Measurements from ENCODE around the gene KIAA1671.

The KIAA1671 gene

DNA sequence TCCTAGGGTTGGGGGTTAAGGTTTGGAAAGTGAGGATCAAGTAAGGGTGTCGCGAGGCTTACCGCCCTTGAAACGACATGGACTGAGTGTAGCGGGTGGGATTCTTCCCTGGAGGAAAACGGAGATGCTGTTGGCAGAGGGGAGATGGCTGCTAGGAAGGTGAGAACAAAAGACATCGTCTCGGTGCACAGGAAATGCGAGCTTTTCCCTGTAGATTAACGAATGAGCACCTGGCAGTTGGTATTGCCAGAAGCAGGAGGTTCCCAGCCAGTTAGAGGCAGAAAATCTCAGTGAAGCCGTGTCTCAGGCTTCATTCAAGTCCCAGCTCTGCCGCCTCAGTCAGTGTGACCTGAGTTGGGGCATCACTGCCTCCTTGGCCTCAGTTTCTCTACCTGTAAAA, 4.6 kb upstream of the KIAA1671 start:
- Histone ChIP-seq H3F3A (ENCODE audit: insufficient read depth) (no peaks in the 10 kb centered on the region), H3K79me2 (ENCODE audit: insufficient read depth, low read length) (no peaks in the 10 kb centered on the region), H3K27ac (ENCODE audit: low read depth, low read length) (no peak overlapping the region), H3K36me3 (ENCODE audit: low read length) (no peaks in the 10 kb centered on the region), H4K20me1 (ENCODE audit: low read depth, low read length) (no peaks in the 10 kb centered on the region), H3K9ac (ENCODE audit: low read length) (no peak overlapping the region), H3K9me3 (ENCODE audit: insufficient read depth, low read length) (no peaks in the 10 kb centered on the region), H3K9me2 (replicated peaks; ENCODE audit: insufficient read depth, low read length) (no peaks in the 10 kb centered on the region), H3K4me3 (ENCODE audit: insufficient read depth, low read length, poor library complexity, severe bottlenecking) (no peak overlapping the region), H2AFZ (ENCODE audit: low read depth, low read length, severe bottlenecking) (no peak overlapping the region), H3K4me2 (ENCODE audit: low read depth, low read length, poor library complexity, severe bottlenecking) (no peak overlapping the region), H3K27me3 (ENCODE audit: low read length) (no peaks in the 10 kb centered on the region)
- TF ChIP-seq EZH2phosphoT487 (conservative IDR thresholded peaks at IDR 0.05; ENCODE audit: low read length): no peak

GRCh38 chr22:24948356-24949202, 3.9 kb upstream of the KIAA1671 start:
- Histone ChIP-seq H3K9me2 (replicated peaks; ENCODE audit: insufficient read depth, low read length) (no peaks in the 10 kb centered on the region), H3K9me3 (ENCODE audit: insufficient read depth, low read length) (no peaks in the 10 kb centered on the region), H4K20me1 (ENCODE audit: low read depth, low read length) (no peaks in the 10 kb centered on the region), H3K27me3 (ENCODE audit: low read length) (no peaks in the 10 kb centered on the region), H3K9ac (ENCODE audit: low read length) (no peak overlapping the region), H3F3A (ENCODE audit: insufficient read depth) (no peaks in the 10 kb centered on the region), H3K36me3 (ENCODE audit: low read length) (no peaks in the 10 kb centered on the region), H3K79me2 (ENCODE audit: insufficient read depth, low read length) (no peaks in the 10 kb centered on the region), H3K27ac (ENCODE audit: low read depth, low read length) (no peak overlapping the region), H3K4me3 (ENCODE audit: insufficient read depth, low read length, poor library complexity, severe bottlenecking) (no peak overlapping the region), H3K4me2 (ENCODE audit: low read depth, low read length, poor library complexity, severe bottlenecking) (no peak overlapping the region), H2AFZ (ENCODE audit: low read depth, low read length, severe bottlenecking) (no peak overlapping the region)
- no peak for TF ChIP-seq CTCF (IDR thresholded peaks at IDR 0.05; ENCODE audit: insufficient read depth, low read length, poor library complexity, severe bottlenecking)
- TF ChIP-seq EZH2phosphoT487 (conservative IDR thresholded peaks at IDR 0.05; ENCODE audit: low read length): no peak

DNA sequence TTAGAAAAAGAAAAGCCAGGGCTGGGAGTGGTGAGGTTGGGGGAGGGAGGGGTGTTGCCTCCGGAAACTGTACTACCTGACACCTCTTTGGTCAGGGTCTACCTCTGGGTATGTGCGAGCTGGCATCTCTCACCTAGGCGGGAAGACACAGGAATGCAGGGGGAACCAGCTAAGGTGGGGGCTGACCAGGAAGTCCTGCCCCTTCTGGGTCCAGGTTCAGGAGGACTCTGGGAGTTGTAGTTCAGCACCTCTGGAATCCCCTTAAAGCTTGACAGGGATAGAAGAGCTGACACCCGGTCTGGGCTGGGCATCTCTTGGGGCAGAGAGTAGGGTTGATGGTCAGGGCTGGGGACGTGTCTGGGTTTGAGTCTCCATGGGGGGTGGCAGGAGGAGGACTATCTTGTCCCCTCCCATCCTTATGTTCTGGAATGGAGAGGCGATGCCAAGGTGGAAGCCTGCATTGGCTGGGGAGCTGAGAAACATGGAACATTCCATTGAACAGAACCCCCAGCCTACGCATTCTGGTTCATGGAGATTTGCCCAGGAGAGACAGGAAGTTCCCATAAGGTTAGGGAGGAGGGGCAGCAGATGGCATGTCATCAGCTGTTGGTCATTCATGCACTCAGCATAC, 2.1 kb upstream of the KIAA1671 start:
- Histone ChIP-seq H3K9ac (ENCODE audit: low read length) (no peak overlapping the region), H3K27ac (ENCODE audit: low read depth, low read length) (no peak overlapping the region), H3K4me2 (ENCODE audit: low read depth, low read length, poor library complexity, severe bottlenecking) (no peak overlapping the region), H3F3A (ENCODE audit: insufficient read depth) (no peaks in the 10 kb centered on the region), H3K4me3 (ENCODE audit: insufficient read depth, low read length, poor library complexity, severe bottlenecking) (no peak overlapping the region), H3K79me2 (ENCODE audit: insufficient read depth, low read length) (no peaks in the 10 kb centered on the region), H3K36me3 (ENCODE audit: low read length) (no peaks in the 10 kb centered on the region), H3K9me2 (replicated peaks; ENCODE audit: insufficient read depth, low read length) (no peaks in the 10 kb centered on the region), H2AFZ (ENCODE audit: low read depth, low read length, severe bottlenecking) (no peak overlapping the region), H4K20me1 (ENCODE audit: low read depth, low read length) (no peaks in the 10 kb centered on the region), H3K27me3 (ENCODE audit: low read length) (no peaks in the 10 kb centered on the region), H3K9me3 (ENCODE audit: insufficient read depth, low read length) (no peaks in the 10 kb centered on the region)
- TF ChIP-seq EZH2phosphoT487 (conservative IDR thresholded peaks at IDR 0.05; ENCODE audit: low read length): no peak
- TF ChIP-seq CTCF (IDR thresholded peaks at IDR 0.05; ENCODE audit: insufficient read depth, low read length, poor library complexity, severe bottlenecking): no peak

Data from SU-DHL-6 (cell line).